H1 (cell line): ENCODE data around the gene MEF2D. TPM values are rescaled to one million over a fixed set of nuclear protein-coding genes. Genes with fewer than 3 reads are reported as not detected.

Source experiments
- CEBPB ChIP-seq: IDR thresholded peaks from 2 replicates; pipeline ENCODE4 v1.6.1; 2012; ENCODE audit warnings: low read depth, low read length
- CHD1 ChIP-seq: IDR thresholded peaks from 2 replicates; pipeline ENCODE4 v1.6.1; 2012; ENCODE audit warnings: low read depth, low read length, improper control_type of control experiment
- SIN3A ChIP-seq, 2 experiments: IDR thresholded peaks in 1 of 2; conservative IDR thresholded peaks in 1 of 2; 2 replicates each; pipeline ENCODE4 v1.6.1; 2011 to 2012; ENCODE audit warnings: low read length in 2 of 2, improper control_type of control experiment in 1 of 2, low read depth in 1 of 2, mild to moderate bottlenecking in 1 of 2
- SIRT6 ChIP-seq: IDR thresholded peaks from one replicate; pipeline ENCODE4 v1.7.1; 2012; ENCODE audit warnings: low read length, inconsistent platforms
- SRF ChIP-seq: IDR thresholded peaks from 2 replicates; pipeline ENCODE4 v1.6.1; 2011; ENCODE audit warnings: mild to moderate bottlenecking, low read depth, low read length, moderate library complexity
- TBP ChIP-seq: IDR thresholded peaks from 2 replicates; pipeline ENCODE4 v1.6.1; 2011; ENCODE audit warnings: low read depth, low read length, improper control_type of control experiment
- polyA plus RNA-seq, 7 experiments: library from polyadenylated mRNA; depleted of rRNA in 3 of 7; stranded (reverse) in 5 of 7; unstranded in 2 of 7; fragments of >200 nt in 5 of 7; fragments of 200-250 nt in 2 of 7; gene quantifications; 1 replicate in 5 of 7; 2 replicates in 1 of 7; 4 replicates in 1 of 7; pipeline versions ENCODE4 v1.2.1 to v1.2.3, GENCODE V29; 2011 to 2013; ENCODE audit warnings: missing spikeins in 2 of 7, mixed read lengths in 2 of 7
- total RNA-seq: library from RNA; stranded (reverse); fragmentation: NEBNext Ultra II Directional; extraction: Animal tissue kit (Norgen Biotek cat#: 25700); gene quantifications from 2 replicates; pipeline ENCODE4 v1.2.1, GENCODE V29; 2021
- TF ChIP-seq, protein P1 (sequence below): fragments of 300-600 bp; sonication (generic); IDR thresholded peaks from 2 replicates; pipeline ENCODE4 v1.7.1; 2012; ENCODE audit warnings: low read length, moderate library complexity, mild to moderate bottlenecking, inconsistent platforms; ENCODE audit not compliant: insufficient replicate concordance
- TF ChIP-seq, protein P2 (sequence below): IDR thresholded peaks from 2 replicates; pipeline ENCODE4 v1.6.1; 2012; ENCODE audit warnings: inconsistent platforms
- TF ChIP-seq, protein P3 (sequence below): IDR thresholded peaks from 2 replicates; pipeline ENCODE4 v1.6.1; 2011; ENCODE audit warnings: low read length, improper control_type of control experiment

Gene MEF2D
- total and polyA plus RNA-seq, 2 of the 8 experiments (the other 6 are each of a cell fraction or from before 2014, with no cell fraction given) = 17.3 to 20.3 TPM

DNA sequence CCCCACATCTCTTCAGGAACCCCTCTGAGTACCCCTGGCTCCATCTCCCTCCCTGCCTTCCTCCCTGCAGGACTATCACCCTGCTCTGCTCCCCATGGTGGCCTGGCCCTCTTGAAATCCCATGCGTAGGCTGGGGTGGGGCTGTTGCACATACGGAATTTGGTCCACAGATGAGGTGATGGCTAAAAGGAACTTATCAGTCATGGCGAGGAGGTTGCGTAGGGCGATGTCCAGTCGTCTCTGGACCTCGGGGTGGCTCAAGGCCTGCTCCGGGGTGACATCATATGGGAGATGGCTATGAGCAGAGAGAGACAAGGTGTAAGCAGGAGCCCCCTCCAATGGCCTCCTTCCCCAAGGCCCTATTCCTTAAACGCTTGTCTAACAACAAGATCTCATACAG is 36.5 kb upstream of the MEF2D start (continued):
- TF ChIP-seq, protein P1, sequence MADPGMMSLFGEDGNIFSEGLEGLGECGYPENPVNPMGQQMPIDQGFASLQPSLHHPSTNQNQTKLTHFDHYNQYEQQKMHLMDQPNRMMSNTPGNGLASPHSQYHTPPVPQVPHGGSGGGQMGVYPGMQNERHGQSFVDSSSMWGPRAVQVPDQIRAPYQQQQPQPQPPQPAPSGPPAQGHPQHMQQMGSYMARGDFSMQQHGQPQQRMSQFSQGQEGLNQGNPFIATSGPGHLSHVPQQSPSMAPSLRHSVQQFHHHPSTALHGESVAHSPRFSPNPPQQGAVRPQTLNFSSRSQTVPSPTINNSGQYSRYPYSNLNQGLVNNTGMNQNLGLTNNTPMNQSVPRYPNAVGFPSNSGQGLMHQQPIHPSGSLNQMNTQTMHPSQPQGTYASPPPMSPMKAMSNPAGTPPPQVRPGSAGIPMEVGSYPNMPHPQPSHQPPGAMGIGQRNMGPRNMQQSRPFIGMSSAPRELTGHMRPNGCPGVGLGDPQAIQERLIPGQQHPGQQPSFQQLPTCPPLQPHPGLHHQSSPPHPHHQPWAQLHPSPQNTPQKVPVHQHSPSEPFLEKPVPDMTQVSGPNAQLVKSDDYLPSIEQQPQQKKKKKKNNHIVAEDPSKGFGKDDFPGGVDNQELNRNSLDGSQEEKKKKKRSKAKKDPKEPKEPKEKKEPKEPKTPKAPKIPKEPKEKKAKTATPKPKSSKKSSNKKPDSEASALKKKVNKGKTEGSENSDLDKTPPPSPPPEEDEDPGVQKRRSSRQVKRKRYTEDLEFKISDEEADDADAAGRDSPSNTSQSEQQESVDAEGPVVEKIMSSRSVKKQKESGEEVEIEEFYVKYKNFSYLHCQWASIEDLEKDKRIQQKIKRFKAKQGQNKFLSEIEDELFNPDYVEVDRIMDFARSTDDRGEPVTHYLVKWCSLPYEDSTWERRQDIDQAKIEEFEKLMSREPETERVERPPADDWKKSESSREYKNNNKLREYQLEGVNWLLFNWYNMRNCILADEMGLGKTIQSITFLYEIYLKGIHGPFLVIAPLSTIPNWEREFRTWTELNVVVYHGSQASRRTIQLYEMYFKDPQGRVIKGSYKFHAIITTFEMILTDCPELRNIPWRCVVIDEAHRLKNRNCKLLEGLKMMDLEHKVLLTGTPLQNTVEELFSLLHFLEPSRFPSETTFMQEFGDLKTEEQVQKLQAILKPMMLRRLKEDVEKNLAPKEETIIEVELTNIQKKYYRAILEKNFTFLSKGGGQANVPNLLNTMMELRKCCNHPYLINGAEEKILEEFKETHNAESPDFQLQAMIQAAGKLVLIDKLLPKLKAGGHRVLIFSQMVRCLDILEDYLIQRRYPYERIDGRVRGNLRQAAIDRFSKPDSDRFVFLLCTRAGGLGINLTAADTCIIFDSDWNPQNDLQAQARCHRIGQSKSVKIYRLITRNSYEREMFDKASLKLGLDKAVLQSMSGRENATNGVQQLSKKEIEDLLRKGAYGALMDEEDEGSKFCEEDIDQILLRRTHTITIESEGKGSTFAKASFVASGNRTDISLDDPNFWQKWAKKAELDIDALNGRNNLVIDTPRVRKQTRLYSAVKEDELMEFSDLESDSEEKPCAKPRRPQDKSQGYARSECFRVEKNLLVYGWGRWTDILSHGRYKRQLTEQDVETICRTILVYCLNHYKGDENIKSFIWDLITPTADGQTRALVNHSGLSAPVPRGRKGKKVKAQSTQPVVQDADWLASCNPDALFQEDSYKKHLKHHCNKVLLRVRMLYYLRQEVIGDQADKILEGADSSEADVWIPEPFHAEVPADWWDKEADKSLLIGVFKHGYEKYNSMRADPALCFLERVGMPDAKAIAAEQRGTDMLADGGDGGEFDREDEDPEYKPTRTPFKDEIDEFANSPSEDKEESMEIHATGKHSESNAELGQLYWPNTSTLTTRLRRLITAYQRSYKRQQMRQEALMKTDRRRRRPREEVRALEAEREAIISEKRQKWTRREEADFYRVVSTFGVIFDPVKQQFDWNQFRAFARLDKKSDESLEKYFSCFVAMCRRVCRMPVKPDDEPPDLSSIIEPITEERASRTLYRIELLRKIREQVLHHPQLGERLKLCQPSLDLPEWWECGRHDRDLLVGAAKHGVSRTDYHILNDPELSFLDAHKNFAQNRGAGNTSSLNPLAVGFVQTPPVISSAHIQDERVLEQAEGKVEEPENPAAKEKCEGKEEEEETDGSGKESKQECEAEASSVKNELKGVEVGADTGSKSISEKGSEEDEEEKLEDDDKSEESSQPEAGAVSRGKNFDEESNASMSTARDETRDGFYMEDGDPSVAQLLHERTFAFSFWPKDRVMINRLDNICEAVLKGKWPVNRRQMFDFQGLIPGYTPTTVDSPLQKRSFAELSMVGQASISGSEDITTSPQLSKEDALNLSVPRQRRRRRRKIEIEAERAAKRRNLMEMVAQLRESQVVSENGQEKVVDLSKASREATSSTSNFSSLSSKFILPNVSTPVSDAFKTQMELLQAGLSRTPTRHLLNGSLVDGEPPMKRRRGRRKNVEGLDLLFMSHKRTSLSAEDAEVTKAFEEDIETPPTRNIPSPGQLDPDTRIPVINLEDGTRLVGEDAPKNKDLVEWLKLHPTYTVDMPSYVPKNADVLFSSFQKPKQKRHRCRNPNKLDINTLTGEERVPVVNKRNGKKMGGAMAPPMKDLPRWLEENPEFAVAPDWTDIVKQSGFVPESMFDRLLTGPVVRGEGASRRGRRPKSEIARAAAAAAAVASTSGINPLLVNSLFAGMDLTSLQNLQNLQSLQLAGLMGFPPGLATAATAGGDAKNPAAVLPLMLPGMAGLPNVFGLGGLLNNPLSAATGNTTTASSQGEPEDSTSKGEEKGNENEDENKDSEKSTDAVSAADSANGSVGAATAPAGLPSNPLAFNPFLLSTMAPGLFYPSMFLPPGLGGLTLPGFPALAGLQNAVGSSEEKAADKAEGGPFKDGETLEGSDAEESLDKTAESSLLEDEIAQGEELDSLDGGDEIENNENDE = no peak
- TF ChIP-seq CEBPB = no peak
- TF ChIP-seq, protein P2, sequence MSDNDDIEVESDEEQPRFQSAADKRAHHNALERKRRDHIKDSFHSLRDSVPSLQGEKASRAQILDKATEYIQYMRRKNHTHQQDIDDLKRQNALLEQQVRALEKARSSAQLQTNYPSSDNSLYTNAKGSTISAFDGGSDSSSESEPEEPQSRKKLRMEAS = no peak
- TF ChIP-seq SIN3A (conservative IDR thresholded peaks at IDR 0.05 in 1 of 2, IDR thresholded peaks at IDR 0.05 in 1 of 2; ENCODE audit: low read depth in 1 of 2, low read length in 2 of 2) = no peak
- TF ChIP-seq TBP = no peak
- TF ChIP-seq CHD1 = no peak
- TF ChIP-seq SRF = no peak
- TF ChIP-seq SIRT6 = no peak
- TF ChIP-seq, protein P3, sequence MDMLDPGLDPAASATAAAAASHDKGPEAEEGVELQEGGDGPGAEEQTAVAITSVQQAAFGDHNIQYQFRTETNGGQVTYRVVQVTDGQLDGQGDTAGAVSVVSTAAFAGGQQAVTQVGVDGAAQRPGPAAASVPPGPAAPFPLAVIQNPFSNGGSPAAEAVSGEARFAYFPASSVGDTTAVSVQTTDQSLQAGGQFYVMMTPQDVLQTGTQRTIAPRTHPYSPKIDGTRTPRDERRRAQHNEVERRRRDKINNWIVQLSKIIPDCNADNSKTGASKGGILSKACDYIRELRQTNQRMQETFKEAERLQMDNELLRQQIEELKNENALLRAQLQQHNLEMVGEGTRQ = no peak
